Loucy (cell line): ENCODE data around the gene FGF14.

Experiments used
- H2AFZ ChIP-seq: fragments of 200-600 bp; sonication (generic); 2 replicates; pipeline ENCODE4 v1.6.0; 2016; ENCODE audit warnings: antibody characterized with exemption, mild to moderate bottlenecking, low read length, moderate library complexity
- H3F3A ChIP-seq: fragments of 200-600 bp; 2 replicates; pipeline ENCODE4 v1.6.0; 2016; ENCODE audit warnings: antibody characterized with exemption, low read depth, mild to moderate bottlenecking
- H3K27me3 ChIP-seq: fragments of 200-600 bp; sonication (generic); 2 replicates; pipeline ENCODE4 v1.6.1; 2014; ENCODE audit warnings: low read length, mild to moderate bottlenecking; ENCODE audit not compliant: insufficient read depth, poor library complexity, severe bottlenecking
- H3K36me3 ChIP-seq: fragments of 200-600 bp; sonication (generic); 2 replicates; pipeline ENCODE4 v1.6.1; 2016; ENCODE audit warnings: low read length; ENCODE audit not compliant: insufficient read depth
- H3K4me1 ChIP-seq: fragments of 200-600 bp; sonication (generic); 2 replicates; pipeline ENCODE4 v1.5.1; 2014; ENCODE audit warnings: low read length, mild to moderate bottlenecking; ENCODE audit not compliant: insufficient read depth, poor library complexity, severe bottlenecking
- H3K4me2 ChIP-seq: fragments of 200-600 bp; sonication (generic); 2 replicates; pipeline ENCODE4 v1.6.0; 2014; ENCODE audit warnings: antibody characterized with exemption, low read length, low read depth, mild to moderate bottlenecking; ENCODE audit not compliant: poor library complexity, severe bottlenecking
- H3K4me3 ChIP-seq: fragments of 200-600 bp; sonication (generic); 2 replicates; pipeline ENCODE4 v1.5.1; 2014; ENCODE audit warnings: low read length, mild to moderate bottlenecking, mixed read lengths; ENCODE audit not compliant: poor library complexity, severe bottlenecking
- H3K79me2 ChIP-seq: fragments of 200-600 bp; sonication (generic); 2 replicates; pipeline ENCODE4 v1.6.1; 2014; ENCODE audit warnings: low read length; ENCODE audit not compliant: insufficient read depth
- H3K9ac ChIP-seq: fragments of 200-600 bp; sonication (generic); 2 replicates; pipeline ENCODE4 v1.6.0; 2014; ENCODE audit warnings: mild to moderate bottlenecking, low read depth, low read length, moderate library complexity; ENCODE audit not compliant: poor library complexity, severe bottlenecking
- H3K9me2 ChIP-seq: fragments of 200-600 bp; sonication (generic); replicated peaks from 2 replicates; pipeline ENCODE4 v1.6.1; 2016; ENCODE audit warnings: low read depth, low read length, mixed read lengths
- H3K9me3 ChIP-seq: fragments of 200-600 bp; sonication (generic); 2 replicates; pipeline ENCODE4 v1.6.1; 2014; ENCODE audit warnings: mild to moderate bottlenecking, antibody characterized with exemption, low read length, low read depth; ENCODE audit not compliant: insufficient read depth
- H4K20me1 ChIP-seq: fragments of 200-600 bp; sonication (generic); 2 replicates; pipeline ENCODE4 v1.6.0; 2014; ENCODE audit warnings: antibody characterized with exemption, low read length, mild to moderate bottlenecking; ENCODE audit not compliant: insufficient read depth, poor library complexity, severe bottlenecking
- EZH2phosphoT487 ChIP-seq: fragments of 200-600 bp; IDR thresholded peaks from 2 replicates; pipeline ENCODE4 v1.6.1; 2018; ENCODE audit warnings: antibody characterized with exemption, mild to moderate bottlenecking, moderate library complexity, borderline replicate concordance
- TF ChIP-seq, protein P1 (sequence below): fragments of 200-600 bp; sonication (generic); conservative IDR thresholded peaks from 2 replicates; pipeline ENCODE4 v1.5.1; 2014; ENCODE audit warnings: mild to moderate bottlenecking, antibody characterized with exemption, low read length

FGF14 gene

DNA sequence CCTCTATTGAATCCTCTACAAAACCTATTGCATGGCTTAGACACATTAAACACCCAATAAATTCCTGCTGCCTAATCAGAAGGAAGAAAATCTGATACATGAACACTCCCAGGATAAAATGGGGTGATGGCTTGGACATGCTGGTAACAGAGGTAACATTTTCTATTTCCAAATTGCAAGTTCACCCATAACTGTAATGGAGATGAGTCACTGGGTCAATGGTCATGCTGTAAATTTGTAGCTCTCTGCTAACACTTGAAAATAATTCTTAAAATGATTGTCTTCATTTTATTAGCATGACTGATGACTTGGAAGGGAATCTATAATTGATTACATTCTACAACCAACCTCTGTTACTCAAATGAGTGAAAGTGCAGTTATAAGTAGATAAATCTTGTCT, 434.1 kb downstream of the FGF14 start:
- Histone ChIP-seq H3K9me2 (no peaks in the 10 kb centered on the region), H2AFZ (no peak overlapping the region), H3K79me2 (no peaks in the 10 kb centered on the region), H3K36me3 (no peaks in the 10 kb centered on the region), H3K4me2 (no peak overlapping the region), H3K4me1 (no peaks in the 10 kb centered on the region), H3K4me3 (no peak overlapping the region), H3K27me3 (no peaks in the 10 kb centered on the region), H3K9me3 (no peaks in the 10 kb centered on the region), H3K9ac (no peak overlapping the region), H4K20me1 (no peaks in the 10 kb centered on the region), H3F3A (no peaks in the 10 kb centered on the region)
- no peak for TF ChIP-seq EZH2phosphoT487
- TF ChIP-seq, protein P1, sequence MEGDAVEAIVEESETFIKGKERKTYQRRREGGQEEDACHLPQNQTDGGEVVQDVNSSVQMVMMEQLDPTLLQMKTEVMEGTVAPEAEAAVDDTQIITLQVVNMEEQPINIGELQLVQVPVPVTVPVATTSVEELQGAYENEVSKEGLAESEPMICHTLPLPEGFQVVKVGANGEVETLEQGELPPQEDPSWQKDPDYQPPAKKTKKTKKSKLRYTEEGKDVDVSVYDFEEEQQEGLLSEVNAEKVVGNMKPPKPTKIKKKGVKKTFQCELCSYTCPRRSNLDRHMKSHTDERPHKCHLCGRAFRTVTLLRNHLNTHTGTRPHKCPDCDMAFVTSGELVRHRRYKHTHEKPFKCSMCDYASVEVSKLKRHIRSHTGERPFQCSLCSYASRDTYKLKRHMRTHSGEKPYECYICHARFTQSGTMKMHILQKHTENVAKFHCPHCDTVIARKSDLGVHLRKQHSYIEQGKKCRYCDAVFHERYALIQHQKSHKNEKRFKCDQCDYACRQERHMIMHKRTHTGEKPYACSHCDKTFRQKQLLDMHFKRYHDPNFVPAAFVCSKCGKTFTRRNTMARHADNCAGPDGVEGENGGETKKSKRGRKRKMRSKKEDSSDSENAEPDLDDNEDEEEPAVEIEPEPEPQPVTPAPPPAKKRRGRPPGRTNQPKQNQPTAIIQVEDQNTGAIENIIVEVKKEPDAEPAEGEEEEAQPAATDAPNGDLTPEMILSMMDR = no peak

DNA sequence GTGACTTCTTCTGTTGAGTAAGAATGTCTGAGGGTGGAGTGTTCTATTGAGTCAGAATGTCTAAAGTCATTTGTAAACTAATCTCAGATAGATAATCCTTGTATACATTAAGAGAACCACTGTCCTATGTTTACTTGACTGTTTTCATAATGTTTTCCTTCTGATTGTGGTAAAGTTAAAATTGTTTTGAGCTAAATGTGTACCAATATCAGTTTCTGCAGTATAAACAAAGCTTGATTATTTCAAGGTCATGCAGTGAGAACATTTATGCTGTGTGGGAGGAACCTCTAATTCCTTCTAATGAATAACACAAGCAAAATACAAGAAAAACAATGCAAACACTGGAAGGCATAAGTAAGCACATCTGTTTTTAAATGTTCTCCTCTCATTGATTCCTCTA, 434.6 kb downstream of the FGF14 start:
- Histone ChIP-seq H3K79me2 (no peaks in the 10 kb centered on the region), H3K4me1 (no peaks in the 10 kb centered on the region), H3K4me2 (no peak overlapping the region), H3K9ac (no peak overlapping the region), H3F3A (no peaks in the 10 kb centered on the region), H3K9me2 (no peaks in the 10 kb centered on the region), H2AFZ (no peak overlapping the region), H3K36me3 (no peaks in the 10 kb centered on the region), H3K9me3 (no peaks in the 10 kb centered on the region), H4K20me1 (no peaks in the 10 kb centered on the region), H3K27me3 (no peaks in the 10 kb centered on the region), H3K4me3 (no peak overlapping the region)
- no peak for TF ChIP-seq EZH2phosphoT487
- TF ChIP-seq, protein P1 = no peak

DNA sequence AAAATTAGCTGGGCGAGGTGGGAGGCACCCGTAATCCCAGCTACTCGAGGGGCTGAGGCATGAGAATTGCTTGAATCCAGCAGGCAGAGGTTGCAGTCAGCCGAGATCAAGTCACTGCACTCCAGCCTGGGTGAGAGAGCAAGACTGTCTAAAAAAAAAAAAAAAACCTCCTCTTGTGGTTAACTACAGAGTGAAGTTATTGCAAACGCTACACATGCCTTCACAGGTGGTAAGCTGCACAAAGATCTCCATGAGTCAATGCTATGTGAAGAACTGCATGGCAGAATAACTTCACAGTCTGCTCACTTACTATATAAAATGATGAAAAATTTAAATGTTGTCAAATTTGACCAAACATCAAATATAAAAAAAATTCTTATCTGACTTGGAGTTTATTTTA, 436.8 kb downstream of the FGF14 start:
- no peaks in the 10 kb centered on the region for H3K9me3 ChIP-seq
- H4K20me1 ChIP-seq = no peaks in the 10 kb centered on the region
- H3K4me2 ChIP-seq = no peak overlapping the region
- no peaks in the 10 kb centered on the region for H3K4me1 ChIP-seq
- no peaks in the 10 kb centered on the region for H3K79me2 ChIP-seq
- H2AFZ ChIP-seq = no peak overlapping the region
- H3K27me3 ChIP-seq = no peaks in the 10 kb centered on the region
- H3F3A ChIP-seq = no peaks in the 10 kb centered on the region
- no peak overlapping the region for H3K4me3 ChIP-seq
- no peaks in the 10 kb centered on the region for H3K9me2 ChIP-seq
- TF ChIP-seq EZH2phosphoT487 = no peak
- TF ChIP-seq, protein P1 = no peak
- no peaks in the 10 kb centered on the region for H3K36me3 ChIP-seq
- no peak overlapping the region for H3K9ac ChIP-seq
